ENCODE measurements around the gene TMEM201. TPM values are rescaled to one million over a fixed set of nuclear protein-coding genes. Genes with fewer than 3 reads are reported as not detected.

Gene TMEM201
- total and polyA plus RNA-seq, 2 experiments from 2014 or later, result 25.0 to 28.0 TPM

DNA sequence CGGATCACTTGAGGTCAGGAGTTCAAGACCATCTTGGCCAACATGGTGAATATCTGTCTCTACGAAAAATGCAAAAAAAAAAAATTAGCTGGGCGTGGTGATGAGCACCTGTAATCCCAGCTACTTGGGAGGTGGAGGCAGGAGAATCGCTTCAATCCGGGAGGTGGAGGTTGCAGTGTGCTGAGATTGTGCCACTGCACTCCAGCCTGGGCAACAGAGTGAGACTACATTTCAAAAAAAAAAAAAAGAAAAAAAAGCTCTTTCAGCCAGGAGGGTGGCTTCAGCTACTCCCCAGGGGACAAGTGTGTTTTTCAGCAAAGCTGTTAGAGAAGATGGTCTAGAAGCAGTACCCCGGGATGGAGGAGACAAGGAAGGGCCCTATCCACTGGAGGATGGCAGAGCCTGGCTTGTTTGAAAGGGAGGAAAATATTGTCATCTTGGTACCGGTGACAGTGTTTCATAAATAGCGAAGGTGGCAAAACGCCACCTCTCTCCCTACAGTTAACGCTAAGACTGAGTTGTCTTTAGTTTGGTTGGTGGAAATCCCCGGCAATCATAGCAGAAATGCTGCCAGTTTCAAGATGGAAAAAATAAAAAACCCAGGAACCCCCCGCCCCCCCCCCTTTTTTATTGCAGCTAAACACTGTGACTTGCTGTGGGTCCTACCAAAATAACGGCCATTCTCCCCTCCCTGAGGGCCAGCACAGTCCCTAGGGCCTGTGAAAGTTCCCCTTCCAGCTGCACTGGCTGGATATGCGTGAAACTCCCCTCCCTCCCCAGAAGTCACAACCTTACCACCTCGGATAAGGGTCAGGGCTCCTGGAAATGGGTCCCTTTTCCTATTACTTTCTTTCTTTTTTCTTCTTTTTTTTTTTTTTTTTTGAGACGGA, 66.4 kb downstream of the TMEM201 start:
- TF ChIP-seq, protein P1, sequence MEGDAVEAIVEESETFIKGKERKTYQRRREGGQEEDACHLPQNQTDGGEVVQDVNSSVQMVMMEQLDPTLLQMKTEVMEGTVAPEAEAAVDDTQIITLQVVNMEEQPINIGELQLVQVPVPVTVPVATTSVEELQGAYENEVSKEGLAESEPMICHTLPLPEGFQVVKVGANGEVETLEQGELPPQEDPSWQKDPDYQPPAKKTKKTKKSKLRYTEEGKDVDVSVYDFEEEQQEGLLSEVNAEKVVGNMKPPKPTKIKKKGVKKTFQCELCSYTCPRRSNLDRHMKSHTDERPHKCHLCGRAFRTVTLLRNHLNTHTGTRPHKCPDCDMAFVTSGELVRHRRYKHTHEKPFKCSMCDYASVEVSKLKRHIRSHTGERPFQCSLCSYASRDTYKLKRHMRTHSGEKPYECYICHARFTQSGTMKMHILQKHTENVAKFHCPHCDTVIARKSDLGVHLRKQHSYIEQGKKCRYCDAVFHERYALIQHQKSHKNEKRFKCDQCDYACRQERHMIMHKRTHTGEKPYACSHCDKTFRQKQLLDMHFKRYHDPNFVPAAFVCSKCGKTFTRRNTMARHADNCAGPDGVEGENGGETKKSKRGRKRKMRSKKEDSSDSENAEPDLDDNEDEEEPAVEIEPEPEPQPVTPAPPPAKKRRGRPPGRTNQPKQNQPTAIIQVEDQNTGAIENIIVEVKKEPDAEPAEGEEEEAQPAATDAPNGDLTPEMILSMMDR (IDR thresholded peaks at IDR 0.05; ENCODE audit: low read depth, low read length), result no peak
- Histone ChIP-seq H3K4me3 (no peak overlapping the region), H3K27ac (no peak overlapping the region), H3K4me1 (ENCODE audit: low read depth) (peaks cover 9% of the 10 kb centered on the region), H3K27me3 (peaks cover 50% of the 10 kb centered on the region), H3K36me3 (no peaks in the 10 kb centered on the region), H3K9me3 (ENCODE audit: low read depth) (no peaks in the 10 kb centered on the region)
- DNase-seq (ENCODE audit: low read depth in 1 of 2, low spot score in 1 of 2), result no peak

DNA sequence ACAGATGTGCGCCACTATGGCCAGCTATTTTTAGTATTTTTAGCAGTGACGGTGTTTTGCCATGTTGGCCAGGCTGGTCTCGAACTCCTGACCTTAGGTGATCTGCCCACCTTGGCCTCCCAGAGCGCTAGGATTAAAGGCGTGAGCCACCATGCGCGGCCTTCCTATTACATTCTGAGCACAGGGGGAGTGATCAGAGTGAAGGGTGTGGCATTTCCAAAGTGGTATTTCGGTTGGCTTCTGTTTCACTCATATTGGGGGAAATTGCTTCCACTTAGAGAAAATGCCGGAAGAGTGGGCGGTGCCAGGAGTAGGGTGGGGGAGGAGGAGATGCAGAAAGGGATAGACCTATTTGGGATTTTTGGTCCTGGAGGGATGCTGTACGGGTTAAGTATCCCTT, 67.1 kb downstream of the TMEM201 start:
- H3K9me3 ChIP-seq (ENCODE audit: low read depth), result no peaks in the 10 kb centered on the region
- no peak overlapping the region for H3K27ac ChIP-seq
- H3K4me1 ChIP-seq (ENCODE audit: low read depth), result peaks cover 9% of the 10 kb centered on the region
- no peak overlapping the region for H3K4me3 ChIP-seq
- DNase-seq (ENCODE audit: low read depth in 1 of 2, low spot score in 1 of 2), result no peak
- peaks cover 43% of the 10 kb centered on the region for H3K27me3 ChIP-seq
- TF ChIP-seq, protein P1 (IDR thresholded peaks at IDR 0.05; ENCODE audit: low read depth, low read length), result no peak
- H3K36me3 ChIP-seq, result no peaks in the 10 kb centered on the region

DNA sequence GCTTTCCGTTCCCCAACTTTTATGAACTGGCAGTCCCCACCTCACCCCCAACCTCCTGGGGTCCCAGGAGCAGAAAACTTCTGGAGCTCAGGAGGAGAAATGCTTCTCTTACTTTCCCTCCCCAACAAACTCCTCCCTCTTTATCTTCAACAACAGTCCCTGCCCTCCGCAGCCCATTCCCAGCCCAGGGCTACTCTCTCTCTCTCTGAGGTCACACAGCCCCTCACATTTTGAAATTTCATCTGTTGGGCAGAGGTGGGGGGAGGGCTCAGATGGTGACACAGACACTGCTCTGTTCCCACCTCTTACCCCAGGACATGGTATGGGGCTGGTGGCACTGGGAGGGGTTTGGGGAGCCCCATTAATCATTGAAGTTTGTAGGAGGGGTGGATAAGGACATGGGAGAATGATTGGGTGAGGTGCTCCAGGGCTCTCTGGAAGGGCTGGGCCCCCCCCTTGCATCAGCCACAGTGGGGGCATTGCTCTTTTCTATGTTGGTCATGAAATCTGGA, 68.9 kb downstream of the TMEM201 start:
- DNase-seq (ENCODE audit: low read depth in 1 of 2, low spot score in 1 of 2), result no peak
- Histone ChIP-seq H3K27me3 (peaks cover 26% of the 10 kb centered on the region), H3K4me1 (ENCODE audit: low read depth) (peaks cover 5% of the 10 kb centered on the region), H3K36me3 (no peaks in the 10 kb centered on the region), H3K27ac (no peak overlapping the region), H3K9me3 (ENCODE audit: low read depth) (no peaks in the 10 kb centered on the region), H3K4me3 (no peak overlapping the region)
- TF ChIP-seq, protein P1 (IDR thresholded peaks at IDR 0.05; ENCODE audit: low read depth, low read length), result no peak

DNA sequence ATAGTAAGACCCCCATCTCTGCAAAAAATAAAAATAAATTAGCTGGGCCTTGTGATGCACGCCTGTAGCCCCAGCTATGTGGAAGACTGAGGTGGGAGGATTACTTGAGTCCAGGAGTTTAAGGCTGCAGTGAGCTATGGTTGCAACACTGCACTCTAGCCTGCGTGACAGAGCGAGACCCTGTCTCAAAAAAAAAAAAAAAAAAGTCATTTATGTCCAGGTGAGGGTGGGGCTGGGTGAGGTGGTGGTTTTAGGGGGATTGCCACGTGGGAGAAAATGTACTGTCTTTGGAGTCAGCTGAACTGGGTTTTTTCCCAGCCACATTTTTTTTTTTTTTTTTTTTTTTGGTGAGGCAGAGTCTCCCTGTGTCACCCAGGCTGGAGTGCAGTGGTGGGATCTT, 69.5 kb downstream of the TMEM201 start:
- TF ChIP-seq, protein P1 (IDR thresholded peaks at IDR 0.05; ENCODE audit: low read depth, low read length), result no peak
- peaks cover 20% of the 10 kb centered on the region for H3K27me3 ChIP-seq
- H3K4me1 ChIP-seq (ENCODE audit: low read depth), result peaks cover 5% of the 10 kb centered on the region
- H3K4me3 ChIP-seq, result no peak overlapping the region
- no peaks in the 10 kb centered on the region for H3K9me3 ChIP-seq (ENCODE audit: low read depth)
- no peaks in the 10 kb centered on the region for H3K36me3 ChIP-seq
- no peak for DNase-seq (ENCODE audit: low read depth in 1 of 2, low spot score in 1 of 2)
- no peak overlapping the region for H3K27ac ChIP-seq

DNA sequence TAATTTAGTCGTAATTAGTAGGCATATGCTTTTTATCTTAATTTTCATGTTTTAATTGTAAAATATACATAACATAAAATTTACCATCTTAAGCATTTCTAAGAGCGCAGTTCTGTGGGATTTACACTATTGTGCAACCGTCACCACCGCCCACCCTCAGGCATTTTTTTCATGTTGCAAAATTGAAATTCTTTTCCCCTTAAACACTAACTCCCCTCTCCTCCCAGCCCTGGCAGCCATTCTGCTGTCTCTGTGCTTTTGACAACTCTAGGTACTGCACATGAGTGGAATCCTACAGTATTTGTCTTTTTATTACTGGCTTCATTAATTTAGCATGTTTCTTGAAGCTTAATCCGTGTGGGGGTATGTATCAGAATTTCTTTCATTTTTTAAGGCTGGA, 70.6 kb downstream of the TMEM201 start:
- Histone ChIP-seq H3K36me3 (no peaks in the 10 kb centered on the region), H3K4me3 (no peak overlapping the region), H3K27ac (no peak overlapping the region), H3K27me3 (peaks cover 9% of the 10 kb centered on the region), H3K9me3 (ENCODE audit: low read depth) (no peaks in the 10 kb centered on the region), H3K4me1 (ENCODE audit: low read depth) (no peaks in the 10 kb centered on the region)
- peak in 1 of 2 donors; percentile 89 for DNase-seq (ENCODE audit: low read depth in 1 of 2, low spot score in 1 of 2)
- TF ChIP-seq, protein P1 (IDR thresholded peaks at IDR 0.05; ENCODE audit: low read depth, low read length), result no peak

Measured in cardiac muscle cell (in vitro differentiated cells and primary cell).